ENCODE measurements around the gene USP31.

Gene USP31

DNA sequence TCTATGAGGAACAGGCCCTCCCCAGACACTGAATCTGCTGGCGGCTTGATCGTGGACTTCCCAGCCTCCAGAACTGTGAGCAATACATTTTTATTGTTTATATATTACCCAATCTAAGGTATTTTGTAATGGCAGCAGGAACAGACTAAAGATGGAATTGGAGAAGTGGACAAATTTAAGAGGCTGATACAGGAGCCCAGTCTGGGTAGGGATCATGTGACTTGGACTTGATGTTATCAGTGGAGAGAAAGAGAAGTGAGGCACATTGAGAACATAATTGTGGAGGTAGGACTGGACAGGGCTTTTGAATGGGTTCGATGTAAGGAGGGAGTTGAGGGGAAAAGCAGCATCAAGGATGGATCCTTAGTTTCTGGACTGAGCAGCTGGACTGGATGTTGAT is 93.8 kb downstream of the USP31 start:
- DNase-seq, result no peak

DNA sequence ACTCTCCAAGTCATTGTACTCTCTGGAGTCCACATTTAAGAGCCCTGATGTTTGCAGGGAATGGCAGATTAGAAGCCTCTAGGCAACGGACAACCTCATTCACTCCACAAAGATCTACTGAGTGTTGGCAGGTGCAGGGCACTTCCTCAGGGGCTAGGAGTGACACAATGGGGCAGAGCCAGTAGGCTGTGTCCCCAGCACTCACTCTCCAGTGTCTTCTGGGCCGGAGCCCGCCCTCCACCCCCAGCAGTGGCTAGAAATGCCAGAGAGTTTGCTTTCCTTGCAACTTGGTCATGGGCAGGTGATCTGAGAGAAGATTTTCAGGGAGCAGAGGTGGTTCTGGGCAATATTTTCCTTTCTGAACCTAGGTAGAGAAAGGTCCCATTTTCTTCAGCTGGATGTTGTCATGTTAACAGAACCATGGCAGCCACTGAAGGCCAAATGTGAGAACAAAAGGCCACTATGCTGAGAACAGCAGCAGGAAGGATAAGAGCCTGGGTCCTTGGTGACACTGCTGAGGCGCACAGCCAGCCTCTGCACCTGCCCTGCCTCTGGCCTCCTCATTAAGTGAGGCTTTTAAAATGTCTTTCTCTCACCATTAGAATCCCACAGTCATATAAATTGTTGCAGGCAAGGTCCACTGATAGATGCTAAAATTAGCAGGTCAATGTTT is 96.2 kb downstream of the USP31 start:
- DNase-seq, result no peak

DNA sequence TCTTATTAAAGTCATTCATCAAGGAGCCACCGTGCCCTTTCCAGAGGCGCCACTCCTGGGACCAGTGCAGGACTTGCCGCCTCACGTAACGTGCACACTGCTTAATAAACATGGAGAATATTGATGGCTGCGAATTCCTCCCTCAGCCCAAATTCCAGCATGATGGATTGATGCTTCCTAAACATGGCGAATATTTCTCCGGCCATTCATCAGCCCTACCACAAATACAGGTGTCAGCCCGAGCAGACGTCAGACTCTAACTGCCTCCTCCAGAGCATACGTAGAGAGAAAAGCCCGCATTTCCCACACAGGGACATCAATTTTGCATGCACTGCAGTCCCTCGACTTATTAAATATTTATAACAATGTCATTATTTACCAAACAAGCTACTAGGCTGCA is 97.0 kb downstream of the USP31 start:
- DNase-seq, result no peak

DNA sequence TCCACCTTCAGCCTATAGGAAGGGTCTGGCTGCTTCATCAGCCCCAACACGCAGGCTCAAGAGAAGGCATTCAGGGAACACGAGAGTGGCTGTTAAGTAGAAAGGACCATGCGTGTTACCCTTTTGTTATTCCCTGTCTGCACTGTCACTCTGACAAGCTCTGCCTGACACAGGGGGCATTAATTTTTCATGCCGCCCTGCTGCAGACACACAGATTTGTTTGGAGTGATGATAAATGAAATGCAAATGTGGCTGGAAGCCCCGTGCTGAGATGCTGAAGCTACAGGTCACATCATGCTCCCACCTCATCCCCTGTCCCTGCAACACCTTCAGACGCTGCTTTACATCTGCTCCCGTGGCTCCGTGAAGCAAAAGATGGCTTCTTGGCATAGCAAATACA is 97.7 kb downstream of the USP31 start:
- DNase-seq, result no peak

DNA sequence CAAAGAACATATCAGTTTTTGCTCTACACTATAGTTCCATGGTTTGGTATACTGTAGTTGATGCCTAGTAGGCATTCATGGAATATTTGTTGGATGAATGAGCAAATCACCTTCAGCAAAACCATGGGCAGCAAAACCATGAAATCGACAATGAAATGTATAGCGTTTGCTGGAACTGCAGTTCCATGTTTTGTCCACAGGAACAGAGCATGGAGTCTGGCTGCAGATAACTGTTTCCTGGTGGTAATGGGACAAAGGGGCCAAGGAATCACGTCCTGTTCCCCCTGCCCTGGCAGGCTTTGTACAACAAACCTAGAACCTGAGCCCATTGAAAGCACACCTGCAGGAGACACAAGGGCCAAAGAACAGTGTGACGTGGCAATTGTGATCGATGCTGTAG is 101.1 kb downstream of the USP31 start:
- DNase-seq, result no peak

DNA sequence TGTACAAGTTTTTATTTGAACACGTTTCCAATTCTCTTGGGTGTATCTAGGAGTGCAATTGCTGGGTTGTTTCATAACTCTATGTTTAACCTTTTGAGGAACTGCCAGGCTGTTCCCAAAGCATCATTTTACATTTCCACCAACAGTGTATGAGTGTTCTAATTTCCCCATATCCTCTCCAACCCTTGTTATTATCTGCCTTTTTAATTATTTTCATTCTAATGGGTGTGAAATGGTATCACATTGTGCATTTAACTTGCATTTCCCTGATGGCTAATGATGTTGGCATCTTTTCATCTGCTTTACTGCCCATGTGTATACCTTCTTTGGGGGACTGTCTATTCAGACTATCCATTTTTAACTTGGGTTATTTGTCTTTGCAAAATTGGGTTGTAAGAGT is 104.2 kb downstream of the USP31 start:
- no peak for DNase-seq

DNA sequence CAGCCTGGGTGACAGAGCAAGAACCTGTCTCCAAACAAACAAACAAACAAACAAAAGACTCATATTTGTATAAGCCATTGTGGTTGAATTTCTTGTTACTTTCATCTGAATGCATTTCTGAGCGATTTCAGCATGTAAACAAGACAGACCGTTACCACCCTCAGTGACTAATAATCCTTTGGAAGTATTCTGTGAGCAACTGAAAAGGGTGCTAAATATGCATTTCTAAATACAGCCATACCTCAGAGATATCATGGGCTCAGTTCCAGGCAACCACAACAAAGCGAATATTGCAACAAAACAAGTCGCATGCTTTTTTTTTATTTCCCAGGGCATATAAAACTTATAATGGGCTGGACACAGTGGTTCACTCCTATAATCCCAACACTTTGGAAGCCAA is 109.0 kb downstream of the USP31 start:
- DNase-seq, result no peak

DNA sequence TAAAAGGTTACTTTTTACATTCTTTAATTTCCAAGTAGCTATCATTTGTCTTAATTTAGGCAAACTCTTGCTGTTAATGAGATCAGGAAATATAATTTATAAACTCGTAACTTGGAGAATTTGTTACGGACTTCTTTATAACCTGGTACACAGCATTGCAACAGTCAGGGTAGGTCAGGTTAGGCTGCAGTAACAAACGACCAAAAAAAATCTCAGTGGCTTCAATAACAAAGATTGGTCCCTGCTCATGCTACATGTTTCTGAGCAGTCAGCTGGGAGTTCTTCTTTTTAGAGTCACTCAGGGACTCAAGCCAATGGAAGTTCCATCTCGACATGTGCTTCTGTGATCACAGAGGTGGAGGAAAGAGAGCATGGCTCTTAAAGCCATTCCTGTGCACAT is 110.1 kb downstream of the USP31 start:
- DNase-seq, result no peak

DNA sequence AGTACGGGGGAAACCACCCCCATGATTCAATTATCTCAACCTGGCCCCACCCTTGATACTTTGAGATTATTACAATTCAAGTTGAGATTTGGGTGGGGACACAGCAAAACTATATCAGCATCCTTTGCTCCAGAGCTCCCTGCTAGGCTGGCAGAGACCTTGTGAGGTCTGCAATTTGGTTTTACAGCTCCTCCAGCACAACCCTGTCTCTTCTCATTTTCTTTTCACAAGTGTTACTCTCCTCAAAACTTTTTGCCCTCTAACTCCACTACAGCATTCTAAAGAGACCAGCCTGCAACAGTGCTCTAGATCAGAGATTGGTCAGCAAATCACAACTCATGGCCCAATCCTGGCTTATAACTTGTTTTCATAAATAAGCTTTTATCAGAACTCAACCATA is 114.0 kb downstream of the USP31 start:
- no peak for DNase-seq

DNA sequence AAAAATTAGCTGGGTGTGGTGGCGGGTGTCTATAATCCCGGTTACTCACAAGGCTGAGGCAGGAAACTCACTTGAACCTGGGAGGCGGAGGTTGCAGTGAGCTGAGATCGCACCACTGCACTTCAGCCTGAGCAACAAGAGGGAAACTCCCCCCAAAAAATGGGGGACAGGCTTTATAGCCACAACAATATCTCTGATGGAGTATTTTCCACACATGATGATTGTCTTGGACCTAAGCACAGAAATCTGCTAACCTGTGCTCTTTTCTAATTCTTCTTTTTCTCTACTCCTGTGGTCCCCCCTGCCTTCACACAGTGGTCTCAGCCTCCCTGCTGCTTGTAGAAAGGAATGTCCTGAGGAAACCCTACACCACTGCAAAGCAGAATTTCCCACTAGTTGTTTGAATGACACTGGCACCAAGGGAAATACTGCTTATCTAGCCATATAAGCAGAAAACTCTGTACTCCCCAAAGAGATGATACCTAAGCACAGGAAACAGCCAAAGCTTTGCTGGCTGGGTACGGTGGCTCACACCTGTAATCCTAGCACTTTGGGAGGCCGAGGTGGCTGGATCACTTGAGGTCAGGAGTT is 117.6 kb downstream of the USP31 start:
- no peak for DNase-seq

DNA sequence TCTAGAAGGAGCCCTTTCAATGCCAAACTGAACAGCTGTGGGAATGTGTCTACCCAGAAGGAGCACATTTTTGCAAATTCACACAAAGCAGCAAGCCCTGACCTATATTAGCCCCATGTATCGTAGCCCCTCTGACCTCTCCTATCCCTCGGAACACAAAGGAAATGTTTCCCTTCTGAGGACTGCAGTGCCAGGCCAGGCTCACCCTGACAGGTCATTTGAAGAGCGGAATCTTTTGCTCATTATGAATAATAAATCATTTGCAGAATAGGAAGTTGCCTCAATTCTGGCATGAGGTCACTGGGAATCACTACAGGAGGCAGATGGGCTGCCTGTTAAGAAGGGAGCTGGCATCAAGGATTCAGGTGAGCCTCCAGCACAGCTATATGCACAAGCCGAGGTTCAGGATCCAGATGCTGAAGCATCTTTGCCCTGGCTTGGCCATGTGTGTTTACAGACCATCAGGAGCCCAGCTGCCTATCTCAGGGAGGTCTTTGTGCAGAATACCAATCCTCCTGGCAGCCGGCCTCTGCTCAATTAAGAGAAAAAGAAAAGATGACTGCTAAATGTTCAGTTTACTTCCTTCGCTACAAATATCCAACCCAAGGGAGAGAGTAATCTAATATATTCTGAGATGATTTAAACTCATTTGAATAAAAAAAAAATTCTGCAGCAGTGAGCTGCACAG is 119.4 kb downstream of the USP31 start:
- no peak for DNase-seq

DNA sequence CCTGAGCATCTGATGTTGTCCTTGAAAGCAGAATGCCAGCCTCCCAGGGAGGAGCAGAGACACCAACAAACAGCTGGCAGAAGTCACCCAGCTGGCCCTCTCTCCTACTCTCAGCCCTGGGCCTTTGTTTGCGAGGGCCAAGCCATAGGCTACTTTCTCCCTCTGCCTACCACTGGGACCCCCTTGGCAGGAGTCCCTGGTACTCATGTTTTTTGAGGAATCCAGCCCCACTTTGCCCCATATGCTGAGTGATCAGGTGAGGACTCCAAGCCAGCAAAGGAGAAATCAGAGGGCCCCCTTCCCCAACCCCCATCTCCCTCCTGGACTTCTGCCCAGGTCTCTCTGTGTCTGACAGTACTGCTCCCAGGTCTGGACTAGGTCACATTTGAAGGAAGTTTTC is 121.9 kb downstream of the USP31 start:
- no peak for DNase-seq

DNA sequence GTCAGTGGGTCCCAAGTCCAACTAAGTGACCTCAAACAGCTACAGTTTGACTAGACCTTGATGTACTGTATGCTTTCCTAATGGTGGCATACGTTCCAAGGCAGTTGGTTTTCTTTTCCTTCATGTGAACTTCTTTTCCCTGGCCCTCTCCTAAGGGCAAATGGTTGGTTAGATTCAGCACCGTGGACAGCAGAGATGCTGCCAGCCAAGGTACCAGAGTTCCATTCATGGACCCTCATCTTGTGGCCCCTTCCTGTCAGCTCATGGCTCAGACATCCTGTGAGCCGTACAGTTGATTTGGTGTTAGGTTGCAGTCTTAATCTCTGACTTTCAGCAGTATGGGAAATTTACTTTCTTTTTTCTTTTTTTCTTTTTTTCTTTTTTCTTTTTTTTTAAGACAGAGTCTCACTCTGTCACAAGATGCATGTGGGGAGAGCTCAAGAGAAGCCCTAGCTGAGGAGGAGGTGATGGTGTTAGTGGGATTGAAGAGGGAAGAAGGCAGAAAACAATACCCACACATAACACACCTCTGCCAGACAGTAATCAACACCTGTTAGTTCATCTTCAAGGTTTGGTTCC is 122.4 kb downstream of the USP31 start:
- no peak for DNase-seq

DNA sequence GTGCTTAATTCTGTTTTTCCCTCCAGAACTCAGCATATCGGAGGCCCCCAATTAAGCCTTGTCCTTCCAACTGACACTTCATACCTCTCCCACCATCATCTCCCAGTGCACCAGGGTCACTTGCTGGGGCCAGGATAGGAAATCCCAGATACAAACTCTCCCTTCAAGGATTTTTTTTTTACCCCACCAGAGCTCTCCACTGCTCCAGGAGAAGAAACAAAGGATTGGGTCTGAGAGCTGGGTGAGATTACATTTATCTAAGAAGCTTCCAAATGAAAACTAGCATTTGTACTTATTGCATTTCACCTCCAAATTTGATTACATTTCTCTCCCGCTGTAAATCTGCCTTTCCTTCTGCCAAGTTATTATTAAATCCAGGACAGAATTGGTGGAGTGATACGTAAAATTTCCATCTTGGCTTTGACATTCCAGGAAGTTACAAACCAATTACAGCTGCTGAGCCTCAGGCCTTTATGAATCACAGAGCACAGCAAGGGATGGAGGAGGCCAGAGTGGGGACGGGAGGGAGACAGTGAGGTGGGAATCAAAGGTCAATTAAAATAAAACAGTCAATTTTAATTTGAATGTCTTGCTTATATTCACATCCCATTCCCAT is 123.5 kb downstream of the USP31 start:
- DNase-seq, result no peak

DNA sequence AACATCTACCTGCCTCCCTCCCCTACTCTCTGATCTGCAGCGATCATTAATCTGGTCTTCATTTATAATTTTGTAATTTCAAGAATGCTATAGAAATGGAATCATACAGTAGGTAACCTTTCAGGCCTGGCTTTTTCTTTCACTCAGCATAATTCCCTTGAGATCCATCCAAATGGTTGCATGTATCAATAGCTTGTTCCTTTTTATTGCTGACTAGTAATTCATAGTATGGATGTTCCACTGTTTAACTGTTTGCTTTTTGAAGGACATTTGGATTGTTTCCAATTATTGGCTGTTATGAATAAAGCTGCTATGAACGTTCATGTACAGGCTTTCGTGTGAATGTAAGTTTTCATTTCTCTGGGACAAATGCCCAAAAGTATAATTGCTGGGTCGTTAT is 125.2 kb downstream of the USP31 start:
- no peak for DNase-seq

DNA sequence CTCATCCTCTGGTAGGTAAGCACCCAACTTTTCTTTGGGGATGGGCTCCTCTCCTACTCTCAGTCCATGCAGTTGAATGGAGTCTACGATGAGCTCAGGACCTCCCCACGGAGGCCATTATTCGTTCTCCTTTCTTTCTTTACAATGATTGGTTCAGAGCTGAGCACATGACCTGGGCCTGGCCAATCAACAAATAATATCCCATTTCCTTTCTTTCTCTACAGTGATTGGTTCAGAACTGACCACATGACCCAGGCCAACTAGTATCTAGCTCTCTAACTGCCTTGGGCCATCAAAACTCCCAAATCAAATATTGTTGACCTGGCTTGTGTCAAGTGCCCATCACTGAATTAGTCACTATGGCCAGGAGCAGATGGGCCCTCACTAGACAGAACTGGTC is 129.2 kb downstream of the USP31 start:
- no peak for DNase-seq

DNA sequence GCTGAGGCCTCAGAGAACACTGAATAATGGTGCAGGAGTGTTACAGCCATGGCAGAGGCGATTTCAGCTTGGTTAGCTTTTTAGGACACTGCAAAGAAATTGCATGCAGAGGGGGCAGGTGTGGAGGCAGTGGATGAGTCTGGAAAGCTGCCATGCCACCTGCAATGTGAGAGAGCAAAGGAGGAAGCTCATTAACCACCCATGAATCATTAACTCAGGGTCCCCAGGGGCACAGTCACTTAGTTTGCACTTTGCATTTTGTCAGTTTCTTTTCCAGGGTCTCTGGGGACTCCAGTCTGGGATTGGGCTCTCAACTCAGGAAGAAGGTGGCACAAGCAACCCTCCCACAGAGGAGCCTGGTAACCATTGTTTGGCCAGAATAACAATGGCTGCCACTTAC is 132.9 kb downstream of the USP31 start:
- no peak for DNase-seq

DNA sequence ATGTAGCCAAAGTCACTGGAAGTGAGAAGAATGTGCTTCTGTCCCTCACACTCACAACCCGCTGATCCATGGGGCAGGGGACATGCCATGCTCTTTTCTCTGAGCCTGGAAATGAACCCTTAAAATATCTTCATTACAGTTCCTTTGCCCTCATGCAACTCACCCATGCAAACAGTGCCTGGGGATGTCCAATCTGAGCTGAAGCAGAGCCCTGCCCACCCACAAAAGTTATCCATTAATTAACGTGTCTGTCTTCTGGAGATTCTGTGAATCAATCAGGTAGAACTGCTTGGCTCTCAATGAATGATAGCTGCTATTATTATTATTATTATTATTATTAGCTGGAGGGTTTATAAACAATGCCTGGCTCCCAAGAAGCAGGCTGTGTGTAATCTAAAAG is 133.7 kb downstream of the USP31 start:
- DNase-seq, result no peak

DNA sequence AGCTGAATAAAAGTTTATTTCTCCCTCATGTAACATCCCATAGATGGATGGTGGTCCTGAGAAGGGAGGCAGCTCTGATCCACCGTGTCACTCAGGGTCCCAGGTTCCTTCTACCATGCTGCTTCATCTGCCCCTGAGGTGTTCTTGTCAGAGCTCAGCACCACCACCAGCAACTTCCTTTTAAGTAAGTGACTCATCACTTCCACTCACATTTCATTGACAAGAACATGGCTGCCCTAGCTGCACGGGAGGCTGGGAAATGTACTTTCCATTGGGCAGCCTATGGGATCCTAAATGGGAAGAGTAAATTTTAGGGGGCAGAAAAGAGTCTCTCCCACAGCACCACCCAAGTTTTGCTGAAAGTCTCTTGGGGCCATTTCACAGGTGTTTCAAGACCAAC is 134.7 kb downstream of the USP31 start:
- no peak for DNase-seq

All from activated gamma-delta T cell (primary cell).